H1 (cell line): ENCODE measurements around the gene RPS6KB2. TPM values are rescaled to one million over a fixed set of nuclear protein-coding genes. Genes with fewer than 3 reads are reported as not detected.

Source experiments
- CTCF ChIA-PET: fragments of 300-600 bp; sonication (Branson Sonifier 250); formaldehyde crosslinking; loops from one replicate; lab custom pipeline; 2021; ENCODE audit not compliant: partially characterized antibody; lab: Charles Lee
- POLR2A ChIA-PET: fragments of 300-600 bp; sonication (Branson Sonifier 250); formaldehyde crosslinking; loops from one replicate; lab custom pipeline; 2021; ENCODE audit warnings: inconsistent platforms; ENCODE audit not compliant: partially characterized antibody; lab: Charles Lee
- DNase-seq, 2 experiments: peaks; one replicate each; pipeline versions ENCODE4 v3.0.0 to v3.0.0-alpha.2; 2010 to 2022; ENCODE audit warnings: low spot score in 2 of 2, low read depth in 1 of 2, mixed read lengths in 1 of 2
- FAIRE-seq: peaks from 2 replicates; lab custom pipeline; 2011; peaks lifted over from hg19 to GRCh38; lab: Jason Lieb, UNC
- H2AFZ ChIP-seq: 2 replicates; pipeline ENCODE4 v1.8.1; 2012; ENCODE audit warnings: low read length, inconsistent platforms
- H2AK5ac ChIP-seq: 2 replicates; pipeline ENCODE4 v1.6.1; 2013; ENCODE audit warnings: low read depth, low read length
- H2BK120ac ChIP-seq: replicated peaks from 2 replicates; pipeline ENCODE3; 2013; ENCODE audit warnings: low read depth, low read length, inconsistent platforms
- H2BK12ac ChIP-seq: 2 replicates; pipeline ENCODE4 v1.6.1; 2013; ENCODE audit warnings: low read depth, low read length
- H2BK15ac ChIP-seq: 2 replicates; pipeline ENCODE4 v1.6.1; 2013; ENCODE audit warnings: low read length
- H2BK20ac ChIP-seq: 2 replicates; pipeline ENCODE4 v1.6.1; 2013; ENCODE audit warnings: low read length
- H2BK5ac ChIP-seq: 2 replicates; pipeline ENCODE4 v1.6.1; 2013; ENCODE audit warnings: low read depth, low read length
- H3K14ac ChIP-seq: 2 replicates; pipeline ENCODE4 v1.6.1; 2013; ENCODE audit warnings: inconsistent platforms; ENCODE audit not compliant: insufficient read length
- H3K18ac ChIP-seq: 2 replicates; pipeline ENCODE4 v1.6.1; 2013; ENCODE audit warnings: low read length; ENCODE audit errors: extremely low read depth
- H3K23ac ChIP-seq: 2 replicates; pipeline ENCODE4 v1.6.1; 2013; ENCODE audit warnings: inconsistent platforms; ENCODE audit not compliant: insufficient read length
- H3K23me2 ChIP-seq: 2 replicates; pipeline ENCODE4 v1.6.1; 2013; ENCODE audit warnings: low read depth, low read length
- H3K27ac ChIP-seq: 2 replicates; pipeline ENCODE4 v1.6.1; 2011; ENCODE audit warnings: low read depth, low read length, inconsistent platforms
- H3K27me3 ChIP-seq, 4 experiments: replicated peaks in 1 of 4; 1 replicate in 1 of 4; 2 replicates in 3 of 4; pipeline versions ENCODE4 v1.6.1 to v1.8.1; 2011 to 2013; ENCODE audit warnings: low read length in 3 of 4, mild to moderate bottlenecking in 3 of 4, inconsistent platforms in 2 of 4, mixed read lengths in 2 of 4, moderate library complexity in 1 of 4; ENCODE audit not compliant: control insufficient read depth in 3 of 4, insufficient read depth in 3 of 4; ENCODE audit errors: extremely low read depth in 1 of 4
- H3K36me3 ChIP-seq, 4 experiments: 2 replicates each; pipeline versions ENCODE4 v1.6.1 to v1.8.1; 2011 to 2013; ENCODE audit warnings: mild to moderate bottlenecking in 4 of 4, low read length in 3 of 4, moderate library complexity in 2 of 4, control low read depth in 1 of 4, inconsistent platforms in 1 of 4; ENCODE audit not compliant: insufficient read depth in 4 of 4, control insufficient read depth in 2 of 4
- H3K4ac ChIP-seq: replicated peaks from 2 replicates; pipeline ENCODE3; 2013; ENCODE audit warnings: low read length, low read depth, mixed read lengths, inconsistent platforms; ENCODE audit not compliant: insufficient read length
- H3K4me1 ChIP-seq, 4 experiments: replicated peaks in 1 of 4; 1 replicate in 1 of 4; 2 replicates in 3 of 4; pipeline versions ENCODE4 v1.6.1 to v1.8.1; 2011 to 2013; ENCODE audit warnings: low read length in 3 of 4, inconsistent platforms in 2 of 4, mixed read lengths in 1 of 4; ENCODE audit not compliant: insufficient read depth in 4 of 4, control insufficient read depth in 3 of 4
- H3K4me2 ChIP-seq, 2 experiments: 2 replicates each; pipeline versions ENCODE4 v1.6.1 to v1.8.1; 2011 to 2013; ENCODE audit warnings: low read depth in 2 of 2, low read length in 2 of 2, control low read depth in 1 of 2, inconsistent platforms in 1 of 2, mild to moderate bottlenecking in 1 of 2; ENCODE audit not compliant: insufficient read depth in 1 of 2
- H3K4me3 ChIP-seq, 4 experiments: fragments of 200-600, 300-600 bp in 1 of 4; sonication (generic), shearing (Covaris generic), sonication (Bioruptor Twin) in 1 of 4; 2 replicates each; pipeline versions ENCODE4 v1.5.1 to v1.8.1; 2011 to 2016; ENCODE audit warnings: low read length in 4 of 4, low read depth in 3 of 4, control low read depth in 2 of 4, inconsistent platforms in 2 of 4, mild to moderate bottlenecking in 2 of 4, mixed read lengths in 1 of 4, moderate library complexity in 1 of 4; ENCODE audit not compliant: insufficient read depth in 2 of 4; ENCODE audit errors: extremely low read depth in 1 of 4
- H3K56ac ChIP-seq: replicated peaks from 2 replicates; pipeline ENCODE3; 2013; ENCODE audit warnings: low read depth, mild to moderate bottlenecking, mixed read lengths, low read length, inconsistent platforms; ENCODE audit not compliant: insufficient read length
- H3K79me1 ChIP-seq: 2 replicates; pipeline ENCODE4 v1.6.1; 2013; ENCODE audit warnings: low read depth, low read length, control low read depth
- H3K79me2 ChIP-seq, 2 experiments: 2 replicates each; pipeline versions ENCODE4 v1.6.1 to v1.8.1; 2012 to 2013; ENCODE audit warnings: low read length in 2 of 2, mild to moderate bottlenecking in 2 of 2, inconsistent platforms in 1 of 2; ENCODE audit not compliant: insufficient read depth in 2 of 2, control insufficient read depth in 1 of 2
- H3K9ac ChIP-seq, 4 experiments: replicated peaks in 1 of 4; 1 replicate in 1 of 4; 2 replicates in 3 of 4; pipeline versions ENCODE4 v1.6.1 to v1.8.1; 2011 to 2013; ENCODE audit warnings: low read depth in 3 of 4, low read length in 3 of 4, control low read depth in 2 of 4, mild to moderate bottlenecking in 2 of 4, moderate library complexity in 2 of 4, inconsistent platforms in 1 of 4; ENCODE audit errors: extremely low read depth in 1 of 4
- H3K9me3 ChIP-seq, 2 experiments: 2 replicates each; pipeline versions ENCODE4 v1.6.1 to v1.8.1; 2012 to 2013; ENCODE audit warnings: mild to moderate bottlenecking in 2 of 2, moderate library complexity in 2 of 2, control low read depth in 1 of 2, inconsistent platforms in 1 of 2, low read depth in 1 of 2, low read length in 1 of 2, mixed read lengths in 1 of 2; ENCODE audit not compliant: insufficient read depth in 2 of 2
- H4K20me1 ChIP-seq, 2 experiments: replicated peaks in 1 of 2; 2 replicates each; pipeline versions ENCODE3 to v1.8.1; 2011 to 2013; ENCODE audit warnings: inconsistent platforms in 2 of 2, low read length in 2 of 2, mild to moderate bottlenecking in 1 of 2; ENCODE audit not compliant: insufficient read depth in 2 of 2, control insufficient read depth in 1 of 2
- H4K5ac ChIP-seq: 2 replicates; pipeline ENCODE4 v1.6.1; 2013; ENCODE audit warnings: low read length, low read depth, mixed read lengths, inconsistent platforms; ENCODE audit not compliant: insufficient read length
- H4K8ac ChIP-seq: 2 replicates; pipeline ENCODE4 v1.8.0; 2013; ENCODE audit warnings: mild to moderate bottlenecking, moderate library complexity, low read length, inconsistent platforms; ENCODE audit not compliant: insufficient read depth; ENCODE audit errors: extremely low read depth
- H4K91ac ChIP-seq: replicated peaks from 2 replicates; pipeline ENCODE3; 2013; ENCODE audit warnings: low read length, mixed read lengths, inconsistent platforms; ENCODE audit not compliant: insufficient read length
- EGR1 ChIP-seq: IDR thresholded peaks from 2 replicates; pipeline ENCODE4 v1.6.1; 2011; ENCODE audit warnings: low read depth, low read length, borderline replicate concordance
- EP300 ChIP-seq, 2 experiments: IDR thresholded peaks; 1 replicate in 1 of 2; 2 replicates in 1 of 2; pipeline ENCODE4 v1.6.1; 2011 to 2012; ENCODE audit warnings: low read depth in 2 of 2, low read length in 2 of 2, mild to moderate bottlenecking in 2 of 2, borderline replicate concordance in 1 of 2, inconsistent platforms in 1 of 2, moderate library complexity in 1 of 2
- EZH2 ChIP-seq: fragments of 200-600 bp; sonication (generic); IDR thresholded peaks from 2 replicates; pipeline ENCODE4 v1.7.1; 2012; ENCODE audit warnings: low read depth, mild to moderate bottlenecking, moderate library complexity, low read length, inconsistent platforms; ENCODE audit not compliant: severe bottlenecking
- KDM1A ChIP-seq: fragments of 200-600, 300-600 bp; sonication (generic); IDR thresholded peaks from 2 replicates; pipeline ENCODE4 v1.7.1; 2016; ENCODE audit warnings: mild to moderate bottlenecking, low read length, borderline replicate concordance
- KDM4A ChIP-seq: IDR thresholded peaks from one replicate; pipeline ENCODE4 v1.7.1; 2012; ENCODE audit warnings: low read depth, mild to moderate bottlenecking, moderate library complexity, low read length, inconsistent platforms; ENCODE audit not compliant: severe bottlenecking
- TEAD4 ChIP-seq: IDR thresholded peaks from 2 replicates; pipeline ENCODE4 v1.6.1; 2012; ENCODE audit warnings: low read depth, low read length, inconsistent platforms, mixed read lengths
- WGBS, 2 experiments: shearing (Covaris generic) in 1 of 2; methylation state at CpG; one replicate each; pipeline versions ENCODE4 v1.1.6 to v1.1.7; 2013 to 2015; ENCODE audit warnings: low lambda C conversion rate in 2 of 2, mixed read lengths in 2 of 2, inconsistent platforms in 1 of 2, low coverage in 1 of 2, missing lambda C conversion rate in 1 of 2; ENCODE audit not compliant: insufficient replicate concordance in 2 of 2, insufficient coverage in 1 of 2, insufficient read length in 1 of 2; ENCODE audit errors: extremely low coverage in 1 of 2, missing lambda C conversion rate in 1 of 2; 5-methylcytosine and 5-hydroxymethylcytosine counted together
- polyA plus RNA-seq, 7 experiments: library from polyadenylated mRNA; depleted of rRNA in 3 of 7; stranded (reverse) in 5 of 7; unstranded in 2 of 7; fragments of >200 nt in 5 of 7; fragments of 200-250 nt in 2 of 7; gene quantifications; 1 replicate in 5 of 7; 2 replicates in 1 of 7; 4 replicates in 1 of 7; pipeline versions ENCODE4 v1.2.1 to v1.2.3, GENCODE V29; 2011 to 2013; ENCODE audit warnings: missing spikeins in 2 of 7, mixed read lengths in 2 of 7
- total RNA-seq: library from RNA; stranded (reverse); fragmentation: NEBNext Ultra II Directional; extraction: Animal tissue kit (Norgen Biotek cat#: 25700); gene quantifications from 2 replicates; pipeline ENCODE4 v1.2.1, GENCODE V29; 2021

The RPS6KB2 gene
- total and polyA plus RNA-seq, 2 of the 8 experiments (the other 6 are each of a cell fraction or from before 2014, with no cell fraction given) = 41.0 to 47.1 TPM

DNA sequence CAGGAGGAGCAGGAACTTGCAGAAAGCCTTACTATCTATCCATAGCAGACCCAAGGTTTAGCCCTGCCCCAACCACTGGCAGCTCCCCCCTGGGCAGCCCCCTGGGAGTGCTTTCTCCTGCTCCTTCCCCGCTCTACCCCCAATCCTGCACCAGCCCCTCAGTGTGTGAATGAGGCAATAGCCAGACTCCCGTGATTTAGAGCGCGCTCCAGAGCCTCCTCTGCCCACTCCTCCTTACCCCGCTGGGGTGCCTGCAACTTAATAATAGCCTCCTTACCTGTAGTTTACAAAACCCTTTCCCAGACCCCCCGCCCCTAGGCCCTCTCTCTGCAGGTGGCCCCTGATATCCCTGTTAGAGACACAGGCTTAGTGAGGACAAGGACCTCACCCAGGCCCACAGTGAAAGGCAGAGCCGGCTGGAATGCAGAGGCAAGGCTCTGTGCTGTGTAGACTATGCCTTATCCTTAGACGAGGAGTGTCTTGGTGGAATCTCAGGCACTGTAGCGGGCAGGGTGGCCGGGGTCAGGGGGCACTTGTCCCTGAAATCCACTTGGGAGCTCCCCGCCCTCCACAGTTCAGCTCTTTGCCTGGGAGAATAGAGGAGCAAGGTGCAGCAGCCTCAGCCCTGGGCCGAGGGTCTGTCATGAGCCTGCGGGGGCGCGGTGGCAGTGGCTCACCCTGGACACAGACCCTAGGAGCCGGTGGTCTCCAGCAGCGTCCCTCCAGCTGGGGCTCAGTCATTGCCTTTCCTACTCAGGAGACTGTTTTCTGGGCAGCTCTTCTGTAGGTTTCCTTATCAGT lies 17.1 kb upstream of the RPS6KB2 start:
- Histone ChIP-seq H3K4me3 (no peak overlapping the region), H4K5ac (no peak overlapping the region), H2BK12ac (no peak overlapping the region), H3K4me1 (peaks cover 3 to 17% (median 11%) of the 10 kb centered on the region in 4 experiments), H3K79me1 (no peaks in the 10 kb centered on the region), H4K91ac (no peak overlapping the region), H3K18ac (no peak overlapping the region), H2AK5ac (no peak overlapping the region), H3K9ac (no peak overlapping the region), H2BK20ac (no peak overlapping the region), H3K79me2 (no peaks in the 10 kb centered on the region), H3K56ac (no peak overlapping the region), H2AFZ (no peak overlapping the region), H2BK120ac (no peak overlapping the region), H3K27ac (no peak overlapping the region), H3K23ac (no peak overlapping the region), H3K36me3 (no peaks in the 10 kb centered on the region), H4K8ac (no peak overlapping the region; the same call in 1 of the 2 replicates), H4K20me1 (no peaks in the 10 kb centered on the region), H3K4me2 (no peak overlapping the region; a peak in 1 of 4 replicates), H3K14ac (no peak overlapping the region), H3K23me2 (0 out of 2 replicates have a peak, but pooled peaks cover 3% of the 10 kb centered on the region), H2BK15ac (no peak overlapping the region), H2BK5ac (no peak overlapping the region), H3K27me3 (peaks cover 0 to 16% (median 5%) of the 10 kb centered on the region in 4 experiments; a peak in 4 of 7 replicates), H3K9me3 (no peaks in the 10 kb centered on the region), H3K4ac (no peak overlapping the region)
- FAIRE-seq (no peak), DNase-seq (no peak)
- TF ChIP-seq EZH2 (no peak), KDM4A (no peak), EGR1 (no peak), TEAD4 (0 out of 2 replicates have a peak, but pooled peaks have one; percentile 18), EP300 (IDR thresholded peaks at IDR 0.05; ENCODE audit: borderline replicate concordance in 1 of 2, low read depth in 2 of 2, low read length in 2 of 2) (no peak), KDM1A (no peak)
- 85% methylated on average over 16 of the region's 17 CpGs; no CpG with 5 or more reads in 1 of the 2 experiments for WGBS, 2 experiments
- ChIA-PET CTCF (interaction anchor here (0.6 to 2.5 kb wide), 6 partner anchors 10 to 66 kb away, joined by 3 to 7 read pairs (median 4); partner anchors contain the start of genes PPP1CA, PTPRCAP and TMEM134), POLR2A (interaction anchor here (0.6 to 2.6 kb wide), 8 partner anchors 9 to 82 kb away, joined by 3 to 8 read pairs (median 3); partner anchors contain the start of gene PTPRCAP)
